NCI-H187 treated with DMSO at 0.1 percent for 48 hours (cell line): ENCODE results near the gene ASXL3.

Experiments used
- DNase-seq: peaks from one replicate; lab custom pipeline; 2025; lab: John Stamatoyannopoulos, UW

Gene ASXL3

DNA sequence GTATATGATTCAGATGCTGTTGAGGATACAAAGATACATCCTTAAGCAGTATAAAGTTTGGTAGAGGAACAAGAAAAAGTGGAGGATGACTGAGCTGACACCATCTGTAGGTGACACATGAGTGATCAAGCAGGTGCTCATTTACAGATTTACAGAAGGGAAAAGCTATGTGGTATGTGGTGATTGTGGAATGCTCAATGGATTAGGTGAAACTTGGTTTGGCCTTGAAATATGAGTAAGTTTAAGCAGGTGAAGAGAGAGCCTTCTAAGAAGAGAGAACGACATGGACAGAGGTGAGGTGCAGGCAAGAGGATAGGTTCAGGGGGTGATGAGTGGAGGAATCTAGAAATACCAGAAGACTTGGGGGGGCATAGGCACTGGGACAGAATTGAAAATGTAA is 5.9 kb downstream of the ASXL3 start:
- DNase-seq, result no peak

- no peak for DNase-seq
Observed at GRCh38 chr18:33584548-33585430, 6.8 kb downstream of the ASXL3 start.

DNA sequence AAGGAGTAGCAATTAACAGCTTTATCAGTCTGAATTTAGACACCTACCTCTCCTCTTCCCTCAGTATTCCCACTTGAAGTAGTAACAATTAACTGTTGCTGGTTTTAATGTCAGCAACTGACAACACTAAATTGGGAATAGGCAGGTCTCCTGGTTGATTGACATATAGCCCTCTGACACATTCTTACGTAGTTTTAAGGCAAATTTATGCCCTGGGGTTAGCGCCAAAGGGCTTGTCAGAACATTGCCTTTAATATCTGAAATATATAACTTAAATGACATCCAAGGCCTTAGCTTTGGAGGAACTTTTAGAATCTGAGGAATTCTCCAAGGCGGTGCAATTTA is 7.4 kb downstream of the ASXL3 start:
- no peak for DNase-seq

GRCh38 chr18:33588361-33588760 is 10.3 kb downstream of the ASXL3 start:
- no peak for DNase-seq

DNA sequence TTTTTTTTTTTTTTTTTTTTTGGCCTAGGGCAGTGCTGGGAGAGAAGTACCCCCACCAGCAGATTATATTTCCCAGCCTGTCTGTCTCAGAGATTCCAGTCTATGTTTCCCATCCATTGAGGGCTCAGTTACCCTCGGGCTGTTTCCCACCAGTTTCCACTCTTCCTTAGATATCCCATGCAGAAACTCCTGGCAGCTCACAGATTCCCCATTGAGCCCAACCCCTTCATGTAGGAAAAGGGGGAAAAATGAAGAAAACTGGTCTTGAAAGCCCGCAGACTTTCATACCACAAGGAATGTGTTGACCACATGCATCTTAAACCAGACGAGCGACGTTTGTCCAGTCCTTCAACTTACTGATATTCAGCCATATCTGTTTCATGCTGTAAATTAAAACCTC is 15.2 kb downstream of the ASXL3 start:
- DNase-seq, result no peak

DNA sequence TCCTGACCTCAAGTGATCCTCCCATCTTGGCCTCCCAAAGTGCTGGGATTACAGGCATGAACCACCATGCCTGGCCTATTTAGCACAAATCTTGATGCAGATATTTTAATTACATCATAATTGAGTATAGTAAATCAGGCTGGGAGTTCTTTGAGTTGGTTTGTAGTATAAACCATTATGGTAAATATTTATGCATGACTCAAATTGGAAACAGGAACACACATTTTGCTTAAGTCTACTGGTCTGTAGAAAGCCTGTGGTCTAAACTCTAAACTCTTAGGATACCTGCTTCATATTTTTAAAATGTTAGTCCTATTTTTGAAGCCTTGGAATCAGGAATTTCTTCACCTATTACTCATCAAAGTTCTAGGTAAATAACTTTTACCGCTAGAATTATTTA is 16.8 kb downstream of the ASXL3 start:
- DNase-seq, result no peak

DNA sequence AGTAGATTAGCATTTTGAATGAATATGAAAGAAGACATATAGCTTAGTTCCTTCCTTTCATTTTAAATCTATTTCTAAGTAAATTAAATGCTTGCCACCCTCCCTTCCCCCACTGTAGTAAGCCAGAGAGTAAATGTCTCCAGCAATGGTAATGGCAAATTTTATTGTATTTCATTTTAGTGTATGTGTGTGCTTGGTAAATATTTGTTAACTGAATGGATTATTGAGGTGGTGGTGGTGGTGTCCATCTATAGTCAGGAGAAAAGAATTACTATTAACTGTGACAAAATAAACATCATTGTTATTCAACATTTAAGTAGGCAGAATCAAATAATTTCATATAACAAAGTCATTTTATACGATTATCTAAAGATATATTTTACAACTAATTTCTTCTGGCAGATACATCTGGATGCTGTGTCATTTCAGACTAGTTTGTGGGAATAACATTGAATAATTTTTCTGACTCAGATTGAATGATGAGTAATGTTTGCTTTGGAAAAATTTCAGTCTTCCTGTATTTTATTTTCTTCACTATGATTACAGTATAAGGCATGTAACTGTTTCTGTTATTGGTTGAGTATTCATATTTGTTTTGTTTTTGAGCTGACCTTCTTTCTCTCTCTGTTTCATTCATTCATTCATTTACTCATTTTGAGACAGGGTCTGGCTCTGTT is 18.3 kb downstream of the ASXL3 start:
- DNase-seq, result no peak

- DNase-seq, result no peak
Observed at GRCh38 chr18:33600846-33601245, 22.8 kb downstream of the ASXL3 start.

DNA sequence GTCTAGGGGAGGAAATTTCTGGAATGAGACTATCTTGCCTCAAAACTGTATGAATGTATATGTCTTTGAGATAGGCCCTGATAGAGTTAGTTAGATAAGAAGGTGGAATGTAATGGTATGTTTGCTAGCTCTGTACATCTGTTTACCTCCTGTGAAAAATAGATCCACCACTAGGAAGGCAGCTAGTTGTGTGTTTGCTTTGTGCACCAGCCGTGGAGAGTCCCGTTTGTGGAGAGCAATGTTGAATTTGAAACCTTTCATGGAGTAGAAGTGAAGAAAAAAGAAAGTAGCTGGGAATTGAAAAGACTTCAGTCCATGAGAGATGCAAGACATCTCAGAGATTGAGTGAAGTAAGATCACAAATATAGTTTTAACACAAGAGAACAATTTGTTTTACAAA is 25.4 kb downstream of the ASXL3 start:
- no peak for DNase-seq

DNA sequence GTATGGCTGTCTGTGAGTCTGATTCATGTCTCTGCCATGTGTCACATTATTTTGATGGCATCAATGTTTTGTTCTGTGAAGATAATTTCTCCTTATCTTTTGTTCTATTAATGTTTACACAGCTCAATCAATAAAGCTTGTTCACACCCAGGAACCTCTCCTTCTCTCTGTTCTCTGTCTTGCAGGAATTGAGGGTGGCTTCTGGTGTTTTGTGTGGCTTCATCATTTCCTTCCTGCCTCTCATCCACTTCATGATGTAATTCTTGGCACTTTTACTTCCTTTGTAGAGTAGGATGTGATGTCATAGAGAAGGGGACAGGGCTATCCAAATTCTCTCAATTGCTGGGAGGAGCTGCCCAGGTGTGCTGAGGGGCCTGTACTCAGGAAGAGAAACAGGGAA is 27.2 kb downstream of the ASXL3 start:
- no peak for DNase-seq

GRCh38 chr18:33606621-33607020 is 28.6 kb downstream of the ASXL3 start:
- DNase-seq, result no peak

DNA sequence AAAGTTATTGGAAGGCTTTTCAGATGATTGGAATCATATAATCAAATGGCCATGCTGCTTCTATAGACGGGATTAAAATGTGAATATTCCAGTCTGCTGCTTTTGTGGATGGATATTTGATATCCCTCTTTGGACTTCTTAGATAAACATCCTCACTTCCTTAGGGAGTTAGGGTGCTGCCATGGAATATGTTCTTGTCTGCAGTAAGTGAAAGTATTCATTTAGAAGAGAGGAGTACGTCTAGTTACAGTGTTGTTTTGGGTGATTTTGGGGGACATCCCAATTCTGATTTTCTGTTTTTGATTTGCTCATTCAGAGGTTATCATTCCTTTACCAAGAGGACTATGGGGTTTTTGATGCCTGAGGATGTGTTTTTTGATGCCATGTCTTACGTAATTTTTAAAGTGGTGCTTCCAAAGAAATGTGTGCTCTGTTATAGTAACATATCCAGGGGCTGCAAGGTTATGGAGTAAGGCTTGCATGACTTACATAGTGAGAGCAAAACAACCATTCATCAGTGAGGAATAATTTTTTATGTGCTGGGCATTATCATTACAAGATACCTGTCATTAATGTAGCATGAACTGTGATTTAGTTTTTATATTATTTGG is 33.6 kb downstream of the ASXL3 start:
- DNase-seq, result no peak

DNA sequence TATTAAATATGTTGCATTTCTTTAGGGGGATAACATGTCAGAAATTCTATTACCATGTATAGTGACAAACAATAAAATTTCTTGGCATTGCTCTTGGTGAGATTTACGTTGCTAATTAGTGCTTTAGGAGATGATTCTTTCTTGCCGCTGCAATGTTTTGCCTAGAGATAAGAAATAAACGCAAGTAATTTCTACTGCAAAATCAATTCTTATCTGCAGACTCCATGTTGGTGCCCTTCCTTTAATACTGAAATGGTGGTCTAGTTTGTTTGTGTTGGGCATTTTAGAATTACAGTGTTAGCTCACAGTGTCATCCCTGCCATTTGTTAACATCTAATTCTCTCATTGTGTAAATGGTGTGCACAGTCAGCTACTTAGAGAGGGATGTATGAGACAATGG is 34.6 kb downstream of the ASXL3 start:
- no peak for DNase-seq

GRCh38 chr18:33616556-33616955 is 38.5 kb downstream of the ASXL3 start:
- no peak for DNase-seq

- DNase-seq, result no peak
Observed at GRCh38 chr18:33627114-33627513, 49.1 kb downstream of the ASXL3 start.

DNA sequence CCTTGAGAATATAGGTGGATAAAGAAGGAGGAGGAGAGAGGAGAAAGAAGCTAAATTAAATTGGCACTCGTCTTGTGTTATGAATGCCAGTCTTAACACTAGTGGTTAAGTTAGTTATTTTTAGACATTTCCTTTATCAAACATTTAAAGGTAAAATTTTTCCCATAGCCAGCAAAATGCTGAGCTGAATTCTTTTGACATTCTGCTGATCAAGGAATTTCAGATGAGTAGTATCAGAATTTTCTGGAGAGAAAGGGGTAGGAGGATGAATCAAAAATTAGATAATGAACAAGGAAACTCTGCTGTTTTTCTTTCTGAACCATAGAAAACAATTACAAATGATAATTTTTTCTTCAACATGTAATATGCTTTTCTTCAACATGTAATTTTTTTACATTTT is 52.5 kb downstream of the ASXL3 start:
- DNase-seq, result no peak

GRCh38 chr18:33641141-33641540 is 63.1 kb downstream of the ASXL3 start:
- DNase-seq, result no peak

DNA sequence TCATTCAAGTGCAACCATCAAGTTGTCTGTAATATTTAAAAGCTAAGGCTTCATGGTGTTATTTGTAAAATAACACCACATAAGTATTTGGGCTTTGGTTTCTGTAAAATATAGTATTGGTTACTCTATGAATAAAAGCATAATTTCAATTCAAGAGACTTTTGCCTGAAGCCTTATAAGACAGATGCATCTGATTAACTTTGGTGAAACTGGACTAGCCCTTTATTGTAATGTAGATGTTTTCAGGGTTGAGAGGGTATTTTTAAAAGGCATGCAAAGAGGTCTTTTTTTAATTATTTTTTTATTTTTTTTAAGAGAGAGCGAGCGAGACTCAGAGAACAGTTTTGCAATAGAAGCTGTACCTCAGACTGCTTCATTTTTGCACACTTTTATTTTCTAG is 66.5 kb downstream of the ASXL3 start:
- DNase-seq, result no peak

GRCh38 chr18:33647365-33647764 is 69.3 kb downstream of the ASXL3 start:
- DNase-seq, result no peak

DNA sequence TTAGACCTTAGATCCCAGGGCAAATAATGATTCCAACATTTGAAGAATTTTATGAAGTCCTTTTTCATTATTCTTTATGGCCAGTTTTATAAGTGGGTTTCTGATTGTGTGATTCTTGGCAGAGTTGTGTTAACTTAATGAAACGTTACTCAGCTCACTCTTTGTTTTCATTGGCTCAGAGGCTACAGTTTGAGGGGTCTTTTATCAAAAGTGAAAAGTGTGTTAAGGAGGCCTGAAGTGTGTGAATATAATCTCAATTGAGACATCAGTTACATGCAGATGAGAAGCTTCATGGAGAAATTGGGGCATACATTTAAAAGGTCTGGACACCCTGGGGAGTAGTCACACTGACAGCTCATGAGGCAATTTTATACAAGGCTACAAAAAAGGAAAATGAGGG is 74.6 kb downstream of the ASXL3 start:
- no peak for DNase-seq

GRCh38 chr18:33653231-33653630 is 75.2 kb downstream of the ASXL3 start:
- DNase-seq, result no peak

DNA sequence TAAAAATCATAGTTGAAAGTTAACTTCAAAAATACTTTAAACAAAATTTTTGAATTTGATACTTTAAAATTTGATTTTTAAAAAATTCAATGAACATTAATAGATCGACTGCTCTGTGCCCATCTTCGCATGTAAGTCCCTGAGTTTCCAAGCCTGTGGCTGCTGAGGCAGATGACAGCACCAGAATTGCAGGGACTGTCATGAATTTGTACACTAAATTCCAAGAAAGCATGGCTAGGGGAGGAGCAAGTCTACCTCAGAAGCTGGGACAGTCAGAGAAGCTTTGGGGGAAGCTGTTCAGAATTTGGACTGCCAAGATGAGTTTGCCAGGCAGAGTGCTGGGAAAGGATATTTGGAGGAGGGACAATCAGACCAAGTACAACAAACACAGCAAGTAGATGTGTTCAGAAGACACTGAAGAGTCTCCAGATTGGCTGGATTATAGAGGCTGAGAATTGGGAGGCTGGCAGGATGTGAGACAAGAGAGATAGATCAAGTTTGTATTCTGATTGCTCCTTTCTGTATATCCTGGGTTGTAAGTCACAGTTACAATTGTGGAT is 79.0 kb downstream of the ASXL3 start:
- no peak for DNase-seq

DNA sequence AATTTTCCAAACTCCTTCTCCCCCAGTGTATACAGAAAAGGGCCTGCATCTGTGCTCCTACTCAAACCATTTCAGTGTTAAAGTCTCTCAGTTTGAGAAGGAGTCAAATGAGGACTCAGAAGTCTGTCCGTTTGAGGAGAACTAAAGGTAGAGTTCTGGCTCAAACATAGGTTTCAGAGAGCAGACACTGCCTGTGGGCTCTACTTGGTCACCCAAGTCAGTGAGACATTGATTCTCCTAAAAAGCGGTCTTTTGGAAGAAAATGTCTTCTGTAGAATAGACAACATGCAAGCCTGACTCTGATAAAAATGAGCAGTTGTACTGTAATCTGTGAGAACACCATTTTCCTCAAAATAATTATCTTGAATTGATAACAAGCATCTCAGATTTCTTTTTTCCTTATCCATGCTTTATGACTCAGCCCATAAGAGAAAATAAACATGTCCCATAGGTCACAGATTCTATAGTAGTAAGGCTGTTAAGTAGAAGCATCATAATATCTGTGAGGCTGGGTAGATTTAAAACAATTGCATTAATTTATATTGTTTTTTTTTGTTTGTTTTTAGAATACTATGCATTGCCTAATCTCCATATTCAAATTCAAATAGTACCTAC is 82.8 kb downstream of the ASXL3 start:
- DNase-seq, result no peak
